A549 (cell line): ENCODE measurements around the gene PTPRE.

ENCODE experiments used
- CHD2 ChIP-seq: fragments of 150-350 bp; IDR thresholded peaks from 2 replicates; pipeline ENCODE4 v1.6.1; 2014; ENCODE audit warnings: low read length; ENCODE audit not compliant: partially characterized antibody
- CTCF ChIP-seq: fragments of >200 bp; sonication (Bioruptor Twin); formaldehyde crosslinking; IDR thresholded peaks from 3 replicates; pipeline ENCODE4 v1.5.1; 2016
- ESRRA ChIP-seq: fragments of 150-350 bp; IDR thresholded peaks from 2 replicates; pipeline ENCODE4 v1.6.1; 2014; ENCODE audit warnings: mild to moderate bottlenecking, low read length, borderline replicate concordance
- PHF8 ChIP-seq: fragments of 200-600 bp; sonication (generic); IDR thresholded peaks from 2 replicates; pipeline ENCODE4 v1.6.1; 2016; ENCODE audit warnings: low read depth, mild to moderate bottlenecking, antibody characterized with exemption, moderate library complexity, borderline replicate concordance

GRCh38 chr10:128005858-128006257, 99.0 kb downstream of the PTPRE start:
- TF ChIP-seq PHF8 (no peak), CHD2 (no peak), CTCF (no peak), ESRRA (no peak)
